Sigmoid colon (tissue), 7 donors: Measurements from ENCODE around the gene CALCA. TPM values are rescaled to one million over a fixed set of nuclear protein-coding genes. Genes with fewer than 3 reads are reported as not detected.

ENCODE experiments used
- DNase-seq: peaks from one replicate; pipeline ENCODE4 v3.0.0-alpha.2; 2019
- H3K27ac ChIP-seq, 4 donors: fragments of 200-600 bp; sonication (generic); one replicate each; pipeline ENCODE4 v1.5.1; 2016 to 2019; ENCODE audit warnings: mild to moderate bottlenecking in 1 of 4
- H3K27me3 ChIP-seq, 3 donors: fragments of 200-600 bp; sonication (generic); one replicate each; pipeline ENCODE4 v1.5.1; 2019; ENCODE audit warnings: mild to moderate bottlenecking in 1 of 3
- H3K36me3 ChIP-seq, 4 donors: fragments of 200-600 bp; sonication (generic); one replicate each; pipeline ENCODE4 v1.5.1; 2016 to 2019
- H3K4me1 ChIP-seq, 4 donors: fragments of 200-600 bp; sonication (generic); one replicate each; pipeline ENCODE4 v1.5.1; 2017 to 2019
- H3K4me3 ChIP-seq, 4 donors: fragments of 200-600 bp; sonication (generic); one replicate each; pipeline ENCODE4 v1.5.1; 2017 to 2019; ENCODE audit warnings: mild to moderate bottlenecking in 2 of 4, moderate library complexity in 1 of 4
- H3K9me3 ChIP-seq, 4 donors: fragments of 200-600 bp in 3 of 4; sonication (generic) in 3 of 4; one replicate each; pipeline versions ENCODE4 v1.5.1 to v1.6.1; 2013 to 2019
- CTCF ChIP-seq, 4 experiments: fragments of 450-650 bp in 3 of 4; fragments of 200-600 bp in 1 of 4; IDR thresholded peaks; one replicate each; pipeline ENCODE4 v1.5.1; 2016 to 2019; ENCODE audit warnings: antibody characterized with exemption in 4 of 4, mild to moderate bottlenecking in 3 of 4, moderate library complexity in 2 of 4
- EP300 ChIP-seq, 4 donors: sonication (generic); formaldehyde crosslinking; IDR thresholded peaks; one replicate each; pipeline ENCODE4 v1.6.1; 2017; ENCODE audit warnings: antibody characterized with exemption in 4 of 4
- POLR2A ChIP-seq, 2 donors: fragments of 450-650 bp; IDR thresholded peaks; one replicate each; pipeline ENCODE4 v1.6.1; 2016; ENCODE audit warnings: antibody characterized with exemption in 2 of 2, mild to moderate bottlenecking in 2 of 2, moderate library complexity in 2 of 2
- POLR2AphosphoS5 ChIP-seq, 4 donors: sonication (generic); formaldehyde crosslinking; IDR thresholded peaks; one replicate each; pipeline ENCODE4 v1.6.1; 2017; ENCODE audit warnings: antibody characterized with exemption in 4 of 4
- WGBS, 2 donors: extraction: QIAGEN DNeasy Blood & Tissue Kit; methylation state at CpG; one replicate each; pipeline ENCODE4 v1.1.7; 2013; 5-methylcytosine and 5-hydroxymethylcytosine counted together
- intact Hi-C: fragments of 100-400 bp; cut with DNase I; formaldehyde crosslinking; loops from one replicate; pipeline ENCODE4 v1.15.1; 2023
- polyA plus RNA-seq, 3 donors: library from polyadenylated mRNA; stranded (reverse); fragments of 200-250 nt; gene quantifications; one replicate each; pipeline ENCODE4 v1.2.3, GENCODE V29; 2013
- total RNA-seq, 4 donors: library from RNA; depleted of rRNA; stranded (reverse); fragments of >200 nt; gene quantifications; one replicate each; pipeline ENCODE4 v1.1.0, GENCODE V29; 2016
- donor health status: healthy with polysubstance abuse.
- donor health status: Bipolar disorder and iron deficiency.
- donor health status: healthy.

The CALCA gene
- total and polyA plus RNA-seq, 7 donors, result 0.36 to 1.2 (median 0.66) TPM; not detected in 4

GRCh38 chr11:14927146-14927545, 45.0 kb downstream of the CALCA start:
- no peak for DNase-seq
- Histone ChIP-seq H3K27ac (no peak overlapping the region), H3K27me3 (no peaks in the 10 kb centered on the region), H3K4me1 (no peaks in the 10 kb centered on the region), H3K36me3 (no peaks in the 10 kb centered on the region), H3K4me3 (no peak overlapping the region), H3K9me3 (no peaks in the 10 kb centered on the region)
- intact Hi-C loops, result no loop called here
- TF ChIP-seq CTCF (IDR thresholded peaks at IDR 0.05), result no peak
- TF ChIP-seq POLR2AphosphoS5 (IDR thresholded peaks at IDR 0.05), result no peak
- no peak for TF ChIP-seq EP300 (IDR thresholded peaks at IDR 0.05)
- TF ChIP-seq POLR2A (IDR thresholded peaks at IDR 0.05), result no peak

DNA sequence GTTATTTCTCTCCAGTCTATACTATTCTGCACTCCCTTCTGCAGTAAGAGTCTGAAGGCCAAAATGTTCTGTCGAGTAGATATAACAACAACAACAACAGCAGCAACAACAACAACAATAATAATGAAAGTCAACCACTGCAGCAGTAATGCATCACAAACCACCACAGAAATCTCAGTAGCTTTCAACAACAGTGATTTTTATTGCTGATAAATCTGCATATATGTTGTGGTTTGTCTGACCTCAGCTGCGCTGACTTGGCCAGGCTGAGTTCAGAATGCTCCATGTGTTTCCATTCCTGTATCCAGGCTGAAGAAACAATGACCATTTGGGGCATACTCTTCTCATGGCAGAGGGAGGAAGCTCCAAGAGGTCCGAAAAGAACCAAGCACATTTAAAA, 47.8 kb downstream of the CALCA start:
- no peak for DNase-seq
- no peak overlapping the region for H3K4me3 ChIP-seq
- no peaks in the 10 kb centered on the region for H3K27me3 ChIP-seq
- no peak overlapping the region for H3K27ac ChIP-seq
- H3K36me3 ChIP-seq, result no peaks in the 10 kb centered on the region
- 92 to 94% methylated on average over 3 of the region's 3 CpGs for whole genome bisulfite sequencing, 2 donors
- no peak for TF ChIP-seq POLR2A (IDR thresholded peaks at IDR 0.05)
- no peak for TF ChIP-seq CTCF (IDR thresholded peaks at IDR 0.05)
- no peak for TF ChIP-seq EP300 (IDR thresholded peaks at IDR 0.05)
- TF ChIP-seq POLR2AphosphoS5 (IDR thresholded peaks at IDR 0.05), result no peak
- no peaks in the 10 kb centered on the region for H3K4me1 ChIP-seq
- no peaks in the 10 kb centered on the region for H3K9me3 ChIP-seq
- intact Hi-C loops, result no loop called here

Other genes with a start within 250 kb of the CALCA start
- 10 to 100 TPM in 3 of 4 donors, 1 to 10 TPM in 1; 6.1 to 17.5 (median 13.8) TPM for gene CYP2R1, start 80.1 kb downstream of the CALCA start, total RNA-seq
- 10 to 100 TPM; 10.4 to 15.3 (median 11.4) TPM for gene CYP2R1, start 80.1 kb downstream of the CALCA start, polyA plus RNA-seq
- 1 to 10 TPM in 1 of 4 donors, under 1 TPM in 3; 0.28 to 6.1 (median 0.64) TPM for gene CALCB, start 101.2 kb upstream of the CALCA start, total RNA-seq
- gene CALCB, start 101.2 kb upstream of the CALCA start, polyA plus RNA-seq, result 1 to 10 TPM in 1 of 3 donors, not detected in 2; 1.6 TPM
- 1 to 10 TPM; 2.9 to 5.4 (median 3.5) TPM for gene INSC, start 142.6 kb upstream of the CALCA start, total RNA-seq
- 1 to 10 TPM; 1.4 to 2.7 (median 1.8) TPM for gene INSC, start 142.6 kb upstream of the CALCA start, polyA plus RNA-seq